Measurements from ENCODE around the gene BIN2. TPM values are rescaled to one million over a fixed set of nuclear protein-coding genes. Genes with fewer than 3 reads are reported as not detected.

The BIN2 gene
- total RNA-seq, 1 experiment from 2014 or later, result not detected

DNA sequence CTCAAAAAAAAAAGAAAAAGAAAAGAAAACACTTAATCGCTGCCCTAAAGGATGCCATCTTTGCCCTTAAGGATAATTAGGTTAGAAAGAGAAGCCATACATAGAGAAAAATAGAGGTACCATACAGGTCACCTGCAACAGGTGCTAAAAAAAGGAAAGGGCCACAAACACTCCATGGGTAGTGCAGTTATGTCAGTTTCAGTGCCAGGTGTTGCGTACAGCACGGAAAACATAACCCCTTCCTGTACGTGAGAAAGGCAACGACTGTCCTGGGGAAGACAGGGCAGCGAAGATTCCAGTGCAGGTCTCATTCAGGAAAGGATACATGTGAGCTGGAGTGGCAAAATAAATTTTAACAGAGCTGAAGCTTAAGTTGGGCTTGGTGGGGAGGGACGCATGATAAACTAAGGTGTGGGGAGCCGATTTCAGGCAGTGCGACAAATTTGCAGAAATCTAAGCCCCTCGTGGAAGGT lies 85.9 kb downstream of the BIN2 start:
- Histone ChIP-seq H3K4me3 (peak overlapping the region; percentile 94), H3K4me1 (replicated peaks; ENCODE audit: insufficient read depth) (peaks cover 20% of the 10 kb centered on the region), H3F3A (ENCODE audit: insufficient read depth, low read depth) (peaks cover 23% of the 10 kb centered on the region), H3K27ac (no peak overlapping the region), H2AFZ (peak overlapping the region; percentile 66), H3K9me3 (ENCODE audit: insufficient read depth, low read depth) (no peaks in the 10 kb centered on the region), H3K4me2 (peak overlapping the region; percentile 84), H3K27me3 (ENCODE audit: insufficient read depth, low read depth) (no peaks in the 10 kb centered on the region), H3K36me3 (ENCODE audit: low read depth) (peaks cover 10% of the 10 kb centered on the region), H3K79me2 (ENCODE audit: low read depth) (peaks cover 17% of the 10 kb centered on the region), H4K20me1 (ENCODE audit: insufficient read depth) (peaks cover 12% of the 10 kb centered on the region), H3K9me2 (ENCODE audit: insufficient read depth) (no peaks in the 10 kb centered on the region)
- POLR2A ChIA-PET (ENCODE audit: unreplicated experiment), result interaction anchor here (0.5 to 1.2 kb wide), 10 partner anchors 20 to 211 kb away, joined by 4 to 27 read pairs (median 6); partner anchors contain the start of genes CSRNP2, POU6F1 and SLC11A2
- intact Hi-C loops (cut with micrococcal nuclease; ENCODE audit: unreplicated experiment), result loop anchor here (2.0 to 5.0 kb wide), 2 partner anchors 65 to 121 kb away; partner anchors contain the start of gene TFCP2
- CTCF ChIA-PET, result interaction anchor here (0.6 kb wide), 1 partner anchor 309 kb away, joined by 5 read pairs; no protein-coding TSS in a partner anchor
- DNase-seq, result no peak
- BruUV-seq (replicated peaks), result no TSS peak
- no peak for TF ChIP-seq EZH2 (IDR thresholded peaks at IDR 0.05; ENCODE audit: low read depth)
- TF ChIP-seq, protein P1, sequence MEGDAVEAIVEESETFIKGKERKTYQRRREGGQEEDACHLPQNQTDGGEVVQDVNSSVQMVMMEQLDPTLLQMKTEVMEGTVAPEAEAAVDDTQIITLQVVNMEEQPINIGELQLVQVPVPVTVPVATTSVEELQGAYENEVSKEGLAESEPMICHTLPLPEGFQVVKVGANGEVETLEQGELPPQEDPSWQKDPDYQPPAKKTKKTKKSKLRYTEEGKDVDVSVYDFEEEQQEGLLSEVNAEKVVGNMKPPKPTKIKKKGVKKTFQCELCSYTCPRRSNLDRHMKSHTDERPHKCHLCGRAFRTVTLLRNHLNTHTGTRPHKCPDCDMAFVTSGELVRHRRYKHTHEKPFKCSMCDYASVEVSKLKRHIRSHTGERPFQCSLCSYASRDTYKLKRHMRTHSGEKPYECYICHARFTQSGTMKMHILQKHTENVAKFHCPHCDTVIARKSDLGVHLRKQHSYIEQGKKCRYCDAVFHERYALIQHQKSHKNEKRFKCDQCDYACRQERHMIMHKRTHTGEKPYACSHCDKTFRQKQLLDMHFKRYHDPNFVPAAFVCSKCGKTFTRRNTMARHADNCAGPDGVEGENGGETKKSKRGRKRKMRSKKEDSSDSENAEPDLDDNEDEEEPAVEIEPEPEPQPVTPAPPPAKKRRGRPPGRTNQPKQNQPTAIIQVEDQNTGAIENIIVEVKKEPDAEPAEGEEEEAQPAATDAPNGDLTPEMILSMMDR (conservative IDR thresholded peaks at IDR 0.05), result no peak

DNA sequence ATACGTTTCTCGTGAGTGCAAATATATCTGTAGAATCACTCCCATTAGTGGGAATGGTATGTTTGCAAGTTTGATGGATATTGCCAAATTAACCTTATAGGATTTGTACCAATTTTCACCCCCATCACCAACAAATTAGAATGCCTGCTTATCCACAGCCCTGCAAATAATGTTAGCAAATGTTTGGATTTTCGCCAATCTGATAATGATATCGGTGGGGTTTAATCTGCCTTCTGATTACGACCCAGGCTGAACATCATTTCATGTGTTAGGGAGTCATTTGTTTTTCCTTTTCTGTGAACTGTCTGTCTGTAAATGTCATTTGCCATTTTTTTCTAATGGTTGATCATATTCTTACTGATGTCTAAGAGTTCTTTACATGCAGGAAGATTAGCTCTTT lies 89.4 kb downstream of the BIN2 start:
- Histone ChIP-seq H3F3A (ENCODE audit: insufficient read depth, low read depth) (peaks cover 8% of the 10 kb centered on the region), H3K36me3 (ENCODE audit: low read depth) (no peaks in the 10 kb centered on the region), H3K4me1 (replicated peaks; ENCODE audit: insufficient read depth) (peaks cover 4% of the 10 kb centered on the region; the same call in 1 of the 2 replicates), H3K27me3 (ENCODE audit: insufficient read depth, low read depth) (no peaks in the 10 kb centered on the region), H2AFZ (no peak overlapping the region), H3K9me3 (ENCODE audit: insufficient read depth, low read depth) (no peaks in the 10 kb centered on the region), H3K4me3 (no peak overlapping the region), H3K9me2 (ENCODE audit: insufficient read depth) (no peaks in the 10 kb centered on the region), H4K20me1 (ENCODE audit: insufficient read depth) (peaks cover 1% of the 10 kb centered on the region; the same call in 1 of the 2 replicates), H3K79me2 (ENCODE audit: low read depth) (peaks cover 5% of the 10 kb centered on the region), H3K27ac (no peak overlapping the region), H3K4me2 (no peak overlapping the region)
- BruUV-seq (replicated peaks), result no TSS peak
- POLR2A ChIA-PET (ENCODE audit: unreplicated experiment), result no interaction called here
- CTCF ChIA-PET, result no interaction called here
- intact Hi-C loops (cut with micrococcal nuclease; ENCODE audit: unreplicated experiment), result no loop called here
- TF ChIP-seq, protein P1 (conservative IDR thresholded peaks at IDR 0.05), result no peak
- TF ChIP-seq EZH2 (IDR thresholded peaks at IDR 0.05; ENCODE audit: low read depth), result no peak
- DNase-seq, result no peak

DNA sequence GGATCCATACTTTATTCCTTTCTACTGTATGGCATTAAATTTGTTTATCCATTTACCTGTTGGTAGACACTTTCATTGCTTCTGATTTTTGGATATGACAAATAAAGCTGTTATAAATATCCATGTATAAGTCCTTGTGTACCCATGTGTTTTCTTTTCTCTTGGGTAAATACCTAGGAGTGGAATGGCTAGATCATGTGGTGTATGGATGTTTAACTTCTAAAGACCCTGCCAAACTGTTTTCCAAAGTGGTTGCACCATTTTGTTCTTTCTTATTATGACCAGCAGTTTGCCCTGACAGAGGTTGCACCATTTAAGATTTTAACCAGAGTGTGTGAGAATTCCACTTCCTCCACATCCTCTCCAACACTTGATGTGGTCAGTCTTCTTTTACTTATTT lies 91.3 kb downstream of the BIN2 start:
- Histone ChIP-seq H3K4me1 (replicated peaks; ENCODE audit: insufficient read depth) (no peaks in the 10 kb centered on the region), H3K27ac (no peak overlapping the region), H3F3A (ENCODE audit: insufficient read depth, low read depth) (no peaks in the 10 kb centered on the region), H3K4me2 (no peak overlapping the region), H3K79me2 (ENCODE audit: low read depth) (no peaks in the 10 kb centered on the region), H3K9me3 (ENCODE audit: insufficient read depth, low read depth) (no peaks in the 10 kb centered on the region), H3K4me3 (no peak overlapping the region), H4K20me1 (ENCODE audit: insufficient read depth) (no peaks in the 10 kb centered on the region), H3K9me2 (ENCODE audit: insufficient read depth) (no peaks in the 10 kb centered on the region), H3K36me3 (ENCODE audit: low read depth) (no peaks in the 10 kb centered on the region), H3K27me3 (ENCODE audit: insufficient read depth, low read depth) (no peaks in the 10 kb centered on the region), H2AFZ (no peak overlapping the region)
- CTCF ChIA-PET, result no interaction called here
- no TSS peak for BruUV-seq (replicated peaks)
- TF ChIP-seq EZH2 (IDR thresholded peaks at IDR 0.05; ENCODE audit: low read depth), result no peak
- TF ChIP-seq, protein P1 (conservative IDR thresholded peaks at IDR 0.05), result no peak
- intact Hi-C loops (cut with micrococcal nuclease; ENCODE audit: unreplicated experiment), result no loop called here
- DNase-seq, result no peak
- POLR2A ChIA-PET (ENCODE audit: unreplicated experiment), result interaction anchor here (0.7 kb wide), 1 partner anchor 104 kb away, joined by 11 read pairs; no protein-coding TSS in a partner anchor

Other genes starting within 250 kb of the BIN2 start
- 19.3 and 23.1 TPM in 2 replicates for gene CSRNP2, start 240.6 kb downstream of the BIN2 start, total RNA-seq (2021)
- 17.1 and 25.7 TPM in 2 replicates for gene TFCP2, start 151.0 kb downstream of the BIN2 start, total RNA-seq (2021)
- gene POU6F1, start 106.1 kb downstream of the BIN2 start, total RNA-seq (2021), result 5.3 and 7.0 TPM in 2 replicates
- gene DAZAP2, start 85.3 kb downstream of the BIN2 start, total RNA-seq (2021), result 84.4 and 154 TPM in 2 replicates
- 36.3 and 42.9 TPM in 2 replicates for gene SMAGP, start 53.8 kb downstream of the BIN2 start, total RNA-seq (2021)
- 0.58 TPM in 1 of 2 replicates, not detected in the other for gene CELA1, start 22.5 kb upstream of the BIN2 start, total RNA-seq (2021)
- 73.0 and 83.5 TPM in 2 replicates for gene GALNT6, start 67.2 kb upstream of the BIN2 start, total RNA-seq (2021)
- gene SLC4A8, start 100.7 kb upstream of the BIN2 start, total RNA-seq (2021), result 2.6 and 3.0 TPM in 2 replicates

All from PC-9 (cell line).